ENCODE data around the gene FAM72C. TPM values are rescaled to one million over a fixed set of nuclear protein-coding genes. Genes with fewer than 3 reads are reported as not detected.
A peak's percentile ranks its signal among the peaks of the same experiment; 100 is the strongest.
"Not testable (repeated sequence)": the region's sequence is repeated elsewhere in the genome, so short reads cannot be mapped to it uniquely, and the experiment has no call there.

The FAM72C gene
- total RNA-seq, 2 donors from 2014 or later = 5.4 to 5.8 TPM

DNA sequence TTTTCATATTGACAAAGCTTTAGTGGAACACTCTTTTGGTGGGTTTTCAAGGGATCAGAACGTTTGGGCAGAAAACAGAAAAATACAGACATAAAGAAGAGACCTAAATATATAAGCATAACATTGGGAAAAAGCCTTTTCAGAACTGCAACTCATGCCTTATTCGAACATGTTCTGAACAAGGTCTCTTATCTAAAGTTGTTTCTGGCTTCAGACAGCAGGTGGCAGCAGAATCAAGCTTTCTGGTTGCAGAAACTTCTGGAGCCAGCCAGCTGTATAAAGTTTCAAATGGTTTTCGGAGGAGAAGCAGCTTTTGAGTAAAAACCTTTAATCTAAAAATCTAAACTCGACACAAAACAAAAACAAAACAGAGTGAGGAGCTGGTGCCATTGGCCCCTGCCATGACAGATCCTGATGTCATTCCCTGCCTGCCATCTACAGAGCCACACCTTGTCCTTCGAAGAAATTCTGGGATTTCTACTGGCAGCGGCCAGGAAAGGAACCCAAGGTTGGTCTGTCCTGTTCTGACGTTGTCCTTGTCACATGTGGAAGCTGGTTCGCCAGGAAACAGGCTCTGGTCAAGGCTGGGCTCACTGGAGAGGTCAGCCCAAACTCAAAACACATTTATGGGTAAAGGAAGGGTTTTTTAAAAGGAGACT is 35.2 kb downstream of the FAM72C start:
- H3K4me1 Mint-ChIP-seq; DNase-seq; H3K9me3 Mint-ChIP-seq; H3K27ac ChIP-seq (ENCODE audit: low read depth, low read length); H3K27ac Mint-ChIP-seq; H3K36me3 ChIP-seq (ENCODE audit: control insufficient read depth, insufficient read depth, low read length); H3K36me3 Mint-ChIP-seq (ENCODE audit: low read depth); H3K9me3 ChIP-seq (ENCODE audit: control insufficient read depth, low read length); H3K4me3 ChIP-seq (ENCODE audit: low read length); H3K4me3 Mint-ChIP-seq; H3K27me3 ChIP-seq (ENCODE audit: control insufficient read depth, insufficient read depth, low read length, poor library complexity, severe bottlenecking); H3K27me3 Mint-ChIP-seq (ENCODE audit: insufficient read depth); H3K4me1 ChIP-seq (ENCODE audit: control insufficient read depth, insufficient read depth, low read length); H3K9ac ChIP-seq (ENCODE audit: extremely low read depth, low read length, poor library complexity, severe bottlenecking): not testable (repeated sequence)
- TF ChIP-seq, protein P1, sequence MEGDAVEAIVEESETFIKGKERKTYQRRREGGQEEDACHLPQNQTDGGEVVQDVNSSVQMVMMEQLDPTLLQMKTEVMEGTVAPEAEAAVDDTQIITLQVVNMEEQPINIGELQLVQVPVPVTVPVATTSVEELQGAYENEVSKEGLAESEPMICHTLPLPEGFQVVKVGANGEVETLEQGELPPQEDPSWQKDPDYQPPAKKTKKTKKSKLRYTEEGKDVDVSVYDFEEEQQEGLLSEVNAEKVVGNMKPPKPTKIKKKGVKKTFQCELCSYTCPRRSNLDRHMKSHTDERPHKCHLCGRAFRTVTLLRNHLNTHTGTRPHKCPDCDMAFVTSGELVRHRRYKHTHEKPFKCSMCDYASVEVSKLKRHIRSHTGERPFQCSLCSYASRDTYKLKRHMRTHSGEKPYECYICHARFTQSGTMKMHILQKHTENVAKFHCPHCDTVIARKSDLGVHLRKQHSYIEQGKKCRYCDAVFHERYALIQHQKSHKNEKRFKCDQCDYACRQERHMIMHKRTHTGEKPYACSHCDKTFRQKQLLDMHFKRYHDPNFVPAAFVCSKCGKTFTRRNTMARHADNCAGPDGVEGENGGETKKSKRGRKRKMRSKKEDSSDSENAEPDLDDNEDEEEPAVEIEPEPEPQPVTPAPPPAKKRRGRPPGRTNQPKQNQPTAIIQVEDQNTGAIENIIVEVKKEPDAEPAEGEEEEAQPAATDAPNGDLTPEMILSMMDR (conservative IDR thresholded peaks at IDR 0.05) = peak; percentile 68
- 56% methylated on average over 1 of the region's 8 CpGs; no CpG with 5 or more reads in 1 of the 2 experiments for WGBS, 2 experiments (ENCODE audit: insufficient coverage in 1 of 2, insufficient read length in 1 of 2)

DNA sequence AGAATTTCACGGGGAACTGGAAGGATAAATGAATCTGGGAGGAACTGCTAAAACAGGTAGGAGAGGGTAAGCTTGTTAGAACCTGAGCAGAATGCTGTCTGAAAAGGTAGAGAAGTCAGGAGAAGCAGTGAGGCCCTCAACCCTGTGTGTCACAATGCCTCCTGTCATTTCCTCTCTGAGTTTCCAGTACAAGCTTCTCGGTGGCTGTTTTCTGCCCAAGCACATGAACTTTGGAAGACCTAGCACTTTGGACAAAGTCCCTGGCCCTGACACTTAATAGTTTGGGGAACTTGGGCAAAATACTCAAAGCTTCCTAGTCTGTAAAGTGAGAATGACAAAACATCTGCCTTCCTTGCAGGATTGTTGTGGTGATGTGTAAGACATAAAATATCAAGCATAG is 52.7 kb downstream of the FAM72C start:
- H3K4me3 Mint-ChIP-seq; H3K4me3 ChIP-seq (ENCODE audit: low read length); H3K9ac ChIP-seq (ENCODE audit: extremely low read depth, low read length, poor library complexity, severe bottlenecking); H3K9me3 ChIP-seq (ENCODE audit: control insufficient read depth, low read length); H3K36me3 Mint-ChIP-seq (ENCODE audit: low read depth); H3K27me3 ChIP-seq (ENCODE audit: control insufficient read depth, insufficient read depth, low read length, poor library complexity, severe bottlenecking); H3K36me3 ChIP-seq (ENCODE audit: control insufficient read depth, insufficient read depth, low read length); H3K4me1 Mint-ChIP-seq; DNase-seq; H3K4me1 ChIP-seq (ENCODE audit: control insufficient read depth, insufficient read depth, low read length); H3K27me3 Mint-ChIP-seq (ENCODE audit: insufficient read depth); H3K27ac ChIP-seq (ENCODE audit: low read depth, low read length); H3K9me3 Mint-ChIP-seq; H3K27ac Mint-ChIP-seq: not testable (repeated sequence)
- WGBS, 2 experiments (ENCODE audit: insufficient coverage in 1 of 2, insufficient read length in 1 of 2) = no CpG with 5 or more reads among the region's 2 CpGs

DNA sequence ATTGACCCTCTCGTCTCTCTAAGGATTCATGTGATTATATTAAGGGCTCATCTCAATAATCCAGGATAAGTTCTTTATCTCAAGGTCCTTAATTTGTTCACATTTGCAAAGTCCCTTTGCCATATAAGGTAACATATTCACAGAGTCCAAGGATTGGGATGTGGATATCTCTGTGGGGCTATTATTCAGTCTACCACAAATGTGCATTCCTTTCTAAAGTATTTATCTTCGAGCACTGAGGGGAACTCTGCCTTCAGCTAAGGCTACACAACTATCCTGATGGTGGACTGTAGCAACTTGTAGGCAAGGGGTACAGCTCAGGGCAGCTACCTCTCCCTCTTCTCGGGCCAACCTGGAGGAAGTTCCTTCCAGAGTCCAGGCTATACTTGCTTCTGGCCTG is 53.2 kb downstream of the FAM72C start:
- not testable (repeated sequence) for H3K4me1 Mint-ChIP-seq; H3K4me1 ChIP-seq (ENCODE audit: control insufficient read depth, insufficient read depth, low read length); H3K27me3 ChIP-seq (ENCODE audit: control insufficient read depth, insufficient read depth, low read length, poor library complexity, severe bottlenecking); H3K36me3 Mint-ChIP-seq (ENCODE audit: low read depth); H3K4me3 Mint-ChIP-seq; H3K9ac ChIP-seq (ENCODE audit: extremely low read depth, low read length, poor library complexity, severe bottlenecking); H3K27ac Mint-ChIP-seq; H3K9me3 Mint-ChIP-seq; H3K9me3 ChIP-seq (ENCODE audit: control insufficient read depth, low read length); H3K27ac ChIP-seq (ENCODE audit: low read depth, low read length); H3K4me3 ChIP-seq (ENCODE audit: low read length); H3K36me3 ChIP-seq (ENCODE audit: control insufficient read depth, insufficient read depth, low read length); DNase-seq; H3K27me3 Mint-ChIP-seq (ENCODE audit: insufficient read depth)
- WGBS, 2 experiments (ENCODE audit: insufficient coverage in 1 of 2, insufficient read length in 1 of 2) = no CpG with 5 or more reads among the region's 3 CpGs

DNA sequence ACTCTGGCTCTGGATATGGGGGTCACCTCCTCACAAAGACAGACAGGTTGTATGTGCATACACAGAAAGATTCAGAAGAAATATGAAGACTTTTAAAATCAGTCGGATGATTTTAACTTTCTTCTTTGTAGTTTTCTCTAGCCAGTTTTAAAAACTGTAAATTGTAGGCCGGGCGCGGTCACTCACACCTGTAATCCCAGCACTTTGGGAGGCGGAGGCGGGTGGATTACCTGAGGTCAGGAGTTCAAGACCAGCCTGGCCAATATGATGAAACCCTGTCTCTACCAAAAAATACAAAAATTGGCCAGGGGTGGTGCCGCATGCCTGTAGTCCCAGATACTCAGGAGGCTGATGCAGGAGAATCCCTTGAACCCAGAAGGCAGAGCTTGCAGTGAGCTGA is 58.1 kb downstream of the FAM72C start:
- not testable (repeated sequence) for H3K9ac ChIP-seq (ENCODE audit: extremely low read depth, low read length, poor library complexity, severe bottlenecking); H3K27me3 Mint-ChIP-seq (ENCODE audit: insufficient read depth); H3K4me1 ChIP-seq (ENCODE audit: control insufficient read depth, insufficient read depth, low read length); H3K4me1 Mint-ChIP-seq; H3K36me3 Mint-ChIP-seq (ENCODE audit: low read depth); H3K36me3 ChIP-seq (ENCODE audit: control insufficient read depth, insufficient read depth, low read length); DNase-seq; H3K27me3 ChIP-seq (ENCODE audit: control insufficient read depth, insufficient read depth, low read length, poor library complexity, severe bottlenecking); H3K9me3 Mint-ChIP-seq; H3K4me3 ChIP-seq (ENCODE audit: low read length); H3K4me3 Mint-ChIP-seq; H3K27ac Mint-ChIP-seq; H3K9me3 ChIP-seq (ENCODE audit: control insufficient read depth, low read length); H3K27ac ChIP-seq (ENCODE audit: low read depth, low read length)
- 96% methylated on average over 7 of the region's 7 CpGs; no CpG with 5 or more reads in 1 of the 2 experiments for WGBS, 2 experiments (ENCODE audit: insufficient coverage in 1 of 2, insufficient read length in 1 of 2)
